ENCODE measurements around the gene USP9X. TPM values are rescaled to one million over a fixed set of nuclear protein-coding genes. Genes with fewer than 3 reads are reported as not detected.
"Not testable (repeated sequence)": the region's sequence is repeated elsewhere in the genome, so short reads cannot be mapped to it uniquely, and the experiment has no call there.

USP9X gene
- total and polyA plus RNA-seq, 2 donors, result 17.9 to 32.1 TPM

GRCh38 chrX:41095174-41095573 lies 9.9 kb downstream of the USP9X start:
- H3K27ac ChIP-seq (ENCODE audit: low read depth in 1 of 2, low read length in 1 of 2), result no peak overlapping the region
- DNase-seq (ENCODE audit: low read depth in 6 of 9, low spot score in 9 of 9), result no peak
- no peak overlapping the region for H3K4me3 ChIP-seq (ENCODE audit: low read length in 2 of 2)
- H3K4me1 ChIP-seq (ENCODE audit: control insufficient read depth in 2 of 2, insufficient read depth in 2 of 2, low read length in 2 of 2), result peaks cover 0 to 5% of the 10 kb centered on the region in 2 donors
- 96% methylated on average over 1 of the region's 1 CpG for WGBS
- H3K36me3 ChIP-seq (ENCODE audit: control insufficient read depth in 2 of 2, insufficient read depth in 2 of 2, low read length in 1 of 2), result peaks cover 0 to 2% of the 10 kb centered on the region in 2 donors
- H3K9me3 ChIP-seq (ENCODE audit: control insufficient read depth in 2 of 2, insufficient read depth in 1 of 2, low read length in 1 of 2), result no peaks in the 10 kb centered on the region
- H3K27me3 ChIP-seq (ENCODE audit: control insufficient read depth in 2 of 2, insufficient read depth in 1 of 2, low read length in 1 of 2), result no peaks in the 10 kb centered on the region

DNA sequence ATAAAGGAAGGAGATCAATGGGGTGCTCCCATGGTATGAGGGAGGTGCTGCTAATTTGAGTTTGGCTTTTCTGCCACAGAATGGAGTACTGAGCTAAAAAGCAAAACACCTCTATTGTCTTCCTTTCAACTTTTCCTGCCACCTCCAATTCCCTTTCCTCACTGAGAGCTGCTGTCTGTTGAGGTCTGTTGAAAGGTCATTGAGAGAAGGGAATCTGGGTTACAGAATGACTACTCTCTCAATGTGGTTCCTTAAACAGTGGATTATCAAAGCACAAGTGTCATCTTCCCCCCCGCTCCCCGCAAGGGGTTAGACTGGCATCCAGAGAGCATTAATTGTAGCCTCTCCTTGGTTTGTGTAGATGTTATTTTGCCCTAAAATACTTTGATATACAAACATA lies 10.7 kb downstream of the USP9X start:
- no peak overlapping the region for H3K4me3 ChIP-seq (ENCODE audit: low read length in 2 of 2)
- no peak overlapping the region for H3K27ac ChIP-seq (ENCODE audit: low read depth in 1 of 2, low read length in 1 of 2)
- H3K9me3 ChIP-seq (ENCODE audit: control insufficient read depth in 2 of 2, insufficient read depth in 1 of 2, low read length in 1 of 2), result no peaks in the 10 kb centered on the region
- no peaks in the 10 kb centered on the region for H3K27me3 ChIP-seq (ENCODE audit: control insufficient read depth in 2 of 2, insufficient read depth in 1 of 2, low read length in 1 of 2)
- WGBS, result 95% methylated on average over 2 of the region's 2 CpGs
- peaks cover 0 to 2% of the 10 kb centered on the region in 2 donors for H3K36me3 ChIP-seq (ENCODE audit: control insufficient read depth in 2 of 2, insufficient read depth in 2 of 2, low read length in 1 of 2)
- H3K4me1 ChIP-seq (ENCODE audit: control insufficient read depth in 2 of 2, insufficient read depth in 2 of 2, low read length in 2 of 2), result peaks cover 0 to 5% of the 10 kb centered on the region in 2 donors
- DNase-seq (ENCODE audit: low read depth in 6 of 9, low spot score in 9 of 9), result no peak

DNA sequence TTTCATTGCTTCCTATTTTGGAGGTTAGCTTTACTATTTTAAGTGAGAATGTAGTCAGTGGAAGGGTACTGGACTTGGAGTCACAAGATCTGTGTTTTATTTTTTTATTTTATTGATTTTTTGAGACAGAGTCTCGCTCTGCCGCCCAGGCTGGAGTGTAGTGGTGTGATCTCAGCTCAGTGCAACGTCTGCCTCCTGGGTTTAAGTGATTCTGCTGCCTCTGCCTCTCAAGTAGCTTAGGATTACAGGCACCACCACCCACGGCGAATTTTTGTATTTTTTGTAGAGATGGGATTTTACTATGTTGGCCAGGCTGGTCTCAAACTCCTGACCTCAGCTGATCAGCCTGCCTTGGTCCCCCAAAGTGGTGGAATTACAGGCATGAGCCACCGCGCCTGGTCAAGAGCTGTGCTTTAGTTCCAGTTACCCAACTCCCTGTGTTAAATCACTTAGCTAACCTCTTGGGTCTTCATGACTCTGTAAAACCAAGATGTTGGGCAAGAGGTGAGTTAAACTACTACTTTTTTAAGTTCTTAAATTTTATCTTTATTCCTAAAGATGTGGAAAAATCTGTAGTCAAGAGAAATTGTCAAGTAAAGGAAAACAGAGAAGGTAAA lies 11.2 kb downstream of the USP9X start:
- peaks cover 0 to 2% of the 10 kb centered on the region in 2 donors for H3K36me3 ChIP-seq (ENCODE audit: control insufficient read depth in 2 of 2, insufficient read depth in 2 of 2, low read length in 1 of 2)
- no peaks in the 10 kb centered on the region for H3K27me3 ChIP-seq (ENCODE audit: control insufficient read depth in 2 of 2, insufficient read depth in 1 of 2, low read length in 1 of 2)
- H3K9me3 ChIP-seq (ENCODE audit: control insufficient read depth in 2 of 2, insufficient read depth in 1 of 2, low read length in 1 of 2), result no peaks in the 10 kb centered on the region
- no peak for DNase-seq (ENCODE audit: low read depth in 6 of 9, low spot score in 9 of 9)
- no peak overlapping the region for H3K4me3 ChIP-seq (ENCODE audit: low read length in 2 of 2)
- peaks cover 0 to 5% of the 10 kb centered on the region in 2 donors for H3K4me1 ChIP-seq (ENCODE audit: control insufficient read depth in 2 of 2, insufficient read depth in 2 of 2, low read length in 2 of 2)
- 79% methylated on average over 7 of the region's 7 CpGs for WGBS
- H3K27ac ChIP-seq (ENCODE audit: low read depth in 1 of 2, low read length in 1 of 2), result no peak overlapping the region

DNA sequence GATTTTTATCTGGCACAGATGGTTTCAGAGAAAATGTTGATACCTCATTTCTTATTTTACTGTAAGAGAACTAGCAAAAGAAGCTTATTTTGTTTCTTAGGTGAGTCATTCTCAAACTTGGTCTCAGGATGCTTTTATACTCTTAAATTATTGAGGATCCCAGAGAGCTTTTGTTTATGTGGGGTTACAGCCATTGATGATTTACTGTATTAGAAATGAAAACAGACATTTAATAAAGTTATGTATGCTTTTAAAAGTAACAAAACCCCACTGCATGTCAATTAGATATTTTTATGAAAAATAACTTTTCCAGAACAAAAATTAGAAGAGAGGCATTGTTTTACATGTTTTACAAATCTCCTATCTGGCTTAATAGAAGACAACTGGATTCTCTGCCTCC lies 12.1 kb downstream of the USP9X start:
- Histone ChIP-seq H3K9me3 (ENCODE audit: control insufficient read depth in 2 of 2, insufficient read depth in 1 of 2, low read length in 1 of 2) (no peaks in the 10 kb centered on the region), H3K27me3 (ENCODE audit: control insufficient read depth in 2 of 2, insufficient read depth in 1 of 2, low read length in 1 of 2) (no peaks in the 10 kb centered on the region), H3K4me3 (ENCODE audit: low read length in 2 of 2) (no peak overlapping the region), H3K4me1 (ENCODE audit: control insufficient read depth in 2 of 2, insufficient read depth in 2 of 2, low read length in 2 of 2) (peaks cover 0 to 5% of the 10 kb centered on the region in 2 donors), H3K27ac (ENCODE audit: low read depth in 1 of 2, low read length in 1 of 2) (no peak overlapping the region), H3K36me3 (ENCODE audit: control insufficient read depth in 2 of 2, insufficient read depth in 2 of 2, low read length in 1 of 2) (peaks cover 0 to 2% of the 10 kb centered on the region in 2 donors)
- DNase-seq (ENCODE audit: low read depth in 6 of 9, low spot score in 9 of 9), result no peak

GRCh38 chrX:41100200-41100599 lies 15.0 kb downstream of the USP9X start:
- WGBS, result 97% methylated on average over 3 of the region's 3 CpGs
- no peak for DNase-seq (ENCODE audit: low read depth in 6 of 9, low spot score in 9 of 9)
- peaks cover 0 to 2% of the 10 kb centered on the region in 2 donors for H3K4me1 ChIP-seq (ENCODE audit: control insufficient read depth in 2 of 2, insufficient read depth in 2 of 2, low read length in 2 of 2)

GRCh38 chrX:41100819-41101218 lies 15.6 kb downstream of the USP9X start:
- peaks cover 0 to 2% of the 10 kb centered on the region in 2 donors for H3K36me3 ChIP-seq (ENCODE audit: control insufficient read depth in 2 of 2, insufficient read depth in 2 of 2, low read length in 1 of 2)
- H3K4me1 ChIP-seq (ENCODE audit: control insufficient read depth in 2 of 2, insufficient read depth in 2 of 2, low read length in 2 of 2), result no peaks in the 10 kb centered on the region
- H3K27ac ChIP-seq (ENCODE audit: low read depth in 1 of 2, low read length in 1 of 2), result no peak overlapping the region
- no peak overlapping the region for H3K4me3 ChIP-seq (ENCODE audit: low read length in 2 of 2)
- DNase-seq (ENCODE audit: low read depth in 6 of 9, low spot score in 9 of 9), result no peak
- H3K27me3 ChIP-seq (ENCODE audit: control insufficient read depth in 2 of 2, insufficient read depth in 1 of 2, low read length in 1 of 2), result no peaks in the 10 kb centered on the region
- H3K9me3 ChIP-seq (ENCODE audit: control insufficient read depth in 2 of 2, insufficient read depth in 1 of 2, low read length in 1 of 2), result no peaks in the 10 kb centered on the region
- WGBS, result 97% methylated on average over 4 of the region's 4 CpGs

More at GRCh38 chrX:41100200-41100599, 15.0 kb downstream of the USP9X start:
- Histone ChIP-seq H3K27ac (ENCODE audit: low read depth in 1 of 2, low read length in 1 of 2) (no peak overlapping the region), H3K36me3 (ENCODE audit: control insufficient read depth in 2 of 2, insufficient read depth in 2 of 2, low read length in 1 of 2) (peaks cover 0 to 2% of the 10 kb centered on the region in 2 donors), H3K27me3 (ENCODE audit: control insufficient read depth in 2 of 2, insufficient read depth in 1 of 2, low read length in 1 of 2) (no peaks in the 10 kb centered on the region), H3K9me3 (ENCODE audit: control insufficient read depth in 2 of 2, insufficient read depth in 1 of 2, low read length in 1 of 2) (no peaks in the 10 kb centered on the region), H3K4me3 (ENCODE audit: low read length in 2 of 2) (no peak overlapping the region)

DNA sequence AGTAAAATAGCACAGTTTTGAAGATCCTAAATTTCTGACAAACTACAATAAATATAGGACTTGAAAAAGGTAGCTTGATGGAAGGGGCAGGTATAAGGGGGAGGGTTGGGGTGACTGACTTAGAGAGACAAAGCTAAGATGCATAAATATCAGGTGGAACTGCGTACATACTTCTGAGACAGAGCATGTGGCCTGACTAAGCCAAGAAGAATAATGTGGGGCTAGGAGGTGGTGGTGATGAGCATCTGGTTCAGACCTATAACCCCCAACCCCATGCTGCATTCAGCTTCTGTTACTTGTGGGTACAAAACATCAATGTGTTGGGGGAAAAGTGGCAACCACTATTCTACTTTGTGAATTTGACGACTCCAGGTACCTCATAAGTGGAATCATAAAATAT lies 19.8 kb downstream of the USP9X start:
- Histone ChIP-seq H3K9me3 (ENCODE audit: control insufficient read depth in 2 of 2, insufficient read depth in 1 of 2, low read length in 1 of 2) (peaks cover 0 to 4% of the 10 kb centered on the region in 2 donors), H3K27ac (ENCODE audit: low read depth in 1 of 2, low read length in 1 of 2) (no peak overlapping the region), H3K4me1 (ENCODE audit: control insufficient read depth in 2 of 2, insufficient read depth in 2 of 2, low read length in 2 of 2) (peaks cover 0 to 7% of the 10 kb centered on the region in 2 donors), H3K27me3 (ENCODE audit: control insufficient read depth in 2 of 2, insufficient read depth in 1 of 2, low read length in 1 of 2) (no peaks in the 10 kb centered on the region), H3K4me3 (ENCODE audit: low read length in 2 of 2) (no peak overlapping the region), H3K36me3 (ENCODE audit: control insufficient read depth in 2 of 2, insufficient read depth in 2 of 2, low read length in 1 of 2) (peaks cover 0 to 2% of the 10 kb centered on the region in 2 donors)
- no peak for DNase-seq (ENCODE audit: low read depth in 6 of 9, low spot score in 9 of 9)
- WGBS, result 86% methylated on average over 2 of the region's 2 CpGs

DNA sequence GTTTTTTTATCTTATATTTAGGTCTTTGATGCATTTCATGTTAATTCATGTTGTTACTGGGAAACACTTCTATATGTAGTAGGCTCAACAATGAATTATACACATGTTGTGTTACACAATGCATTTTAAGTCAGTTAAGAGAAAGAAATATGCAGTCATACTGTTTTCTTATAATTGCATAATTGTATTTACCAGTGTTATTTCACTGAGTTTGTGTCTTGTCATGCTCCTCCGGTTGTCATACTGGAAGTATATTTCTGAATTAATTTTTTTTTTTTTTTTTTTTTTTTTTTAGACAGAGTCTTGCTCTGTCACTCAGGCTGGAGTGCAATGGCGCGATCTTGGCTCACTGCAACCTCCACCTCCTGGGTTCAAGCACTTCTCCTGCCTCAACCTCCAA lies 21.0 kb downstream of the USP9X start:
- H3K9me3 ChIP-seq (ENCODE audit: control insufficient read depth in 2 of 2, insufficient read depth in 1 of 2, low read length in 1 of 2); DNase-seq (ENCODE audit: low read depth in 6 of 9, low spot score in 9 of 9); H3K27ac ChIP-seq (ENCODE audit: low read depth in 1 of 2, low read length in 1 of 2); H3K4me3 ChIP-seq (ENCODE audit: low read length in 2 of 2); H3K27me3 ChIP-seq (ENCODE audit: control insufficient read depth in 2 of 2, insufficient read depth in 1 of 2, low read length in 1 of 2); H3K36me3 ChIP-seq (ENCODE audit: control insufficient read depth in 2 of 2, insufficient read depth in 2 of 2, low read length in 1 of 2): not testable (repeated sequence)
- 94% methylated on average over 3 of the region's 3 CpGs for WGBS
- H3K4me1 ChIP-seq (ENCODE audit: control insufficient read depth in 2 of 2, insufficient read depth in 2 of 2, low read length in 2 of 2), result peaks cover 0 to 12% of the 10 kb centered on the region in 2 donors

DNA sequence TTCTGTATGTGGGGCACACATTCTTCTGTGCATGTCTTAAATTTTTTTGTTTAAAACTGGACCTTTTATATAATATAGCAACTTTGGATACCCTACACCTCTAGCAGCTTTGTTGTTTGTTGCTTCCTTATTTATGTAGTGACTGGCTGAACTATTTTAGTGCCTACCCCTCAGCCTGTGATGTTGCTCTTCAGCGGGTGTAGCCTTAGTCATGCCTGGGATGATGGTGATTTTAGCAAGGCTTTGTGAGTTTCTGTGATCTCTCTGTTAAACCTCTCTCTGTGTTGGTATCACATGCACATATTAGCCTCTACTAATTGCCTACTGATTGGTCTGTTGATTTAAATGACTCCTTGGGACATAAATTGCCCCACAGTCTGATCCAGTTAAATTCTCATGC lies 22.8 kb downstream of the USP9X start:
- Histone ChIP-seq H3K4me1 (ENCODE audit: control insufficient read depth in 2 of 2, insufficient read depth in 2 of 2, low read length in 2 of 2) (peaks cover 0 to 17% of the 10 kb centered on the region in 2 donors), H3K36me3 (ENCODE audit: control insufficient read depth in 2 of 2, insufficient read depth in 2 of 2, low read length in 1 of 2) (peaks cover 0 to 2% of the 10 kb centered on the region in 2 donors), H3K27me3 (ENCODE audit: control insufficient read depth in 2 of 2, insufficient read depth in 1 of 2, low read length in 1 of 2) (no peaks in the 10 kb centered on the region), H3K27ac (ENCODE audit: low read depth in 1 of 2, low read length in 1 of 2) (no peak overlapping the region), H3K9me3 (ENCODE audit: control insufficient read depth in 2 of 2, insufficient read depth in 1 of 2, low read length in 1 of 2) (peaks cover 0 to 4% of the 10 kb centered on the region in 2 donors), H3K4me3 (ENCODE audit: low read length in 2 of 2) (no peak overlapping the region)
- no peak for DNase-seq (ENCODE audit: low read depth in 6 of 9, low spot score in 9 of 9)
- WGBS, result 84% methylated on average over 1 of the region's 1 CpG

Measured in thymus (tissue), 11 donors.